Upper lobe of left lung (tissue), 4 donors: ENCODE measurements around the gene CLK2.

Experiments used
- POLR2A ChIP-seq, 4 donors: fragments of 450-650 bp; IDR thresholded peaks; one replicate each; pipeline ENCODE4 v1.5.1; 2016 to 2017; ENCODE audit warnings: antibody characterized with exemption in 4 of 4, mild to moderate bottlenecking in 2 of 4
- POLR2AphosphoS5 ChIP-seq, 2 donors: sonication (generic); formaldehyde crosslinking; IDR thresholded peaks; one replicate each; pipeline ENCODE4 v1.5.1; 2017; ENCODE audit warnings: antibody characterized with exemption in 2 of 2
- TF ChIP-seq, protein P1 (sequence below), 6 experiments: fragments of 450-650 bp in 4 of 6; fragments of 200-600 bp in 2 of 6; sonication (generic) in 2 of 6; IDR thresholded peaks; one replicate each; pipeline ENCODE4 v1.5.1; 2016 to 2019; ENCODE audit warnings: antibody characterized with exemption in 6 of 6

- TF ChIP-seq POLR2A (IDR thresholded peaks at IDR 0.05) (no peak), POLR2AphosphoS5 (IDR thresholded peaks at IDR 0.05) (no peak)
- TF ChIP-seq, protein P1, sequence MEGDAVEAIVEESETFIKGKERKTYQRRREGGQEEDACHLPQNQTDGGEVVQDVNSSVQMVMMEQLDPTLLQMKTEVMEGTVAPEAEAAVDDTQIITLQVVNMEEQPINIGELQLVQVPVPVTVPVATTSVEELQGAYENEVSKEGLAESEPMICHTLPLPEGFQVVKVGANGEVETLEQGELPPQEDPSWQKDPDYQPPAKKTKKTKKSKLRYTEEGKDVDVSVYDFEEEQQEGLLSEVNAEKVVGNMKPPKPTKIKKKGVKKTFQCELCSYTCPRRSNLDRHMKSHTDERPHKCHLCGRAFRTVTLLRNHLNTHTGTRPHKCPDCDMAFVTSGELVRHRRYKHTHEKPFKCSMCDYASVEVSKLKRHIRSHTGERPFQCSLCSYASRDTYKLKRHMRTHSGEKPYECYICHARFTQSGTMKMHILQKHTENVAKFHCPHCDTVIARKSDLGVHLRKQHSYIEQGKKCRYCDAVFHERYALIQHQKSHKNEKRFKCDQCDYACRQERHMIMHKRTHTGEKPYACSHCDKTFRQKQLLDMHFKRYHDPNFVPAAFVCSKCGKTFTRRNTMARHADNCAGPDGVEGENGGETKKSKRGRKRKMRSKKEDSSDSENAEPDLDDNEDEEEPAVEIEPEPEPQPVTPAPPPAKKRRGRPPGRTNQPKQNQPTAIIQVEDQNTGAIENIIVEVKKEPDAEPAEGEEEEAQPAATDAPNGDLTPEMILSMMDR (IDR thresholded peaks at IDR 0.05): no peak
Observed at GRCh38 chr1:155319536-155319935, 46.2 kb upstream of the CLK2 start.
